ENCODE data around the gene SLC15A3.

GRCh38 chr11:60930394-60930793 lies 21.6 kb downstream of the SLC15A3 start:
- TF ChIP-seq CTCF (conservative IDR thresholded peaks at IDR 0.05 in 1 of 2, IDR thresholded peaks at IDR 0.05 in 1 of 2; ENCODE audit: low read depth in 1 of 2, low read length in 2 of 2) (no peak), EZH2 (IDR thresholded peaks at IDR 0.05; ENCODE audit: low read length, missing control alignments) (no peak)
